HCT116 (cell line): ENCODE measurements around the gene CAP2. TPM values are rescaled to one million over a fixed set of nuclear protein-coding genes. Genes with fewer than 3 reads are reported as not detected.

ENCODE experiments used
- ATAC-seq: fragments of 200-7000 bp; cut with Tn5 transposase; 2 replicates; pipeline ENCODE4 v1.9.1; 2020; ENCODE audit warnings: mild to moderate bottlenecking, moderate library complexity
- BruUV-seq: library from RNA; stranded (reverse); fragments of 400-500 nt; replicated peaks from 2 replicates; lab custom pipeline; 2021; lab: Mats Ljungman, UMichigan
- CTCF ChIA-PET: fragments of 300-600 bp; sonication (Branson Sonifier 250); formaldehyde crosslinking; loops from one replicate; lab custom pipeline; 2021; ENCODE audit warnings: antibody characterized with exemption; lab: Charles Lee
- POLR2A ChIA-PET: fragments of 300-600, 350-600 bp; sonication (Branson Sonifier 250); formaldehyde crosslinking; loops from one replicate; lab custom pipeline; 2021; ENCODE audit warnings: antibody characterized with exemption; lab: Charles Lee
- RAD21 ChIA-PET, 2 experiments: fragments of 300-600 bp; sonication (Branson Sonifier 250); formaldehyde crosslinking; loops; one replicate each; lab custom pipeline; 2023; ENCODE audit warnings: low total read pairs in 2 of 2; ENCODE audit not compliant: uncharacterized antibody in 2 of 2, unreplicated experiment in 2 of 2, low non-redundant PET in 1 of 2; lab: Charles Lee
- DNase-seq: peaks from one replicate; pipeline ENCODE4 v3.0.0-alpha.2; 2010; ENCODE audit warnings: low read depth, low spot score
- H2AFZ ChIP-seq: fragments of 200-600 bp; shearing (Covaris generic), sonication (generic); 2 replicates; pipeline ENCODE4 v1.6.1; 2017; ENCODE audit warnings: low read depth, mixed run types, mixed read lengths, antibody characterized with exemption, low read length; ENCODE audit not compliant: poor library complexity, severe bottlenecking
- H3K27ac ChIP-seq: 2 replicates; pipeline ENCODE4 v1.5.1; 2012; ENCODE audit warnings: low read depth, low read length
- H3K27me3 ChIP-seq: fragments of 200-600 bp; sonication (generic); 2 replicates; pipeline ENCODE4 v1.6.1; 2016; ENCODE audit warnings: mixed run types, low read length, mixed read lengths; ENCODE audit not compliant: insufficient read depth
- H3K36me3 ChIP-seq, 2 experiments: fragments of 200-500 bp in 1 of 2; fragments of 200-600 bp in 1 of 2; sonication (Bioruptor generic) in 1 of 2; sonication (generic) in 1 of 2; 2 replicates each; pipeline versions ENCODE4 v1.5.1 to v1.6.1; 2014 to 2016; ENCODE audit warnings: low read length in 2 of 2, inconsistent platforms in 1 of 2, mixed read lengths in 1 of 2, mixed run types in 1 of 2; ENCODE audit not compliant: insufficient read depth in 2 of 2, control insufficient read depth in 1 of 2
- H3K4me1 ChIP-seq, 2 experiments: fragments of 200-600 bp in 1 of 2; sonication (generic) in 1 of 2; 2 replicates each; pipeline versions ENCODE4 v1.5.1 to v1.6.1; 2012 to 2017; ENCODE audit warnings: low read length in 2 of 2, inconsistent platforms in 1 of 2, mild to moderate bottlenecking in 1 of 2, mixed read lengths in 1 of 2, mixed run types in 1 of 2, moderate library complexity in 1 of 2; ENCODE audit not compliant: insufficient read depth in 2 of 2, control insufficient read depth in 1 of 2
- H3K4me2 ChIP-seq: fragments of 200-600 bp; sonication (generic); 2 replicates; pipeline ENCODE4 v1.6.1; 2017; ENCODE audit warnings: mixed run types, low read length, mixed read lengths
- H3K4me3 ChIP-seq, 2 experiments: fragments of 200-600 bp in 1 of 2; sonication (generic) in 1 of 2; replicated peaks in 1 of 2; 2 replicates each; pipeline ENCODE4 v1.5.1; 2011 to 2016; ENCODE audit warnings: low read length in 2 of 2, control low read depth in 1 of 2, low read depth in 1 of 2, mild to moderate bottlenecking in 1 of 2, mixed read lengths in 1 of 2, mixed run types in 1 of 2
- H3K79me2 ChIP-seq: fragments of 200-600 bp; sonication (generic); 2 replicates; pipeline ENCODE4 v1.6.1; 2017; ENCODE audit warnings: mild to moderate bottlenecking, mixed run types, low read length, moderate library complexity, mixed read lengths; ENCODE audit not compliant: insufficient read depth
- H3K9ac ChIP-seq: fragments of 200-600 bp; sonication (generic); 2 replicates; pipeline ENCODE4 v1.6.1; 2016; ENCODE audit warnings: low read length, mixed read lengths
- H3K9me2 ChIP-seq: fragments of 200-600 bp; sonication (generic), shearing (Covaris generic); 2 replicates; pipeline ENCODE4 v1.6.1; 2017; ENCODE audit warnings: mixed run types, mild to moderate bottlenecking, moderate library complexity; ENCODE audit not compliant: insufficient read depth
- H3K9me3 ChIP-seq, 2 experiments: fragments of 200-500 bp in 1 of 2; fragments of 200-600 bp in 1 of 2; sonication (Bioruptor generic) in 1 of 2; sonication (generic) in 1 of 2; 2 replicates each; pipeline ENCODE4 v1.6.1; 2014 to 2017; ENCODE audit warnings: low read length in 2 of 2, mixed read lengths in 2 of 2, inconsistent platforms in 1 of 2, low read depth in 1 of 2, mild to moderate bottlenecking in 1 of 2, mixed run types in 1 of 2, moderate library complexity in 1 of 2; ENCODE audit not compliant: control insufficient read depth in 1 of 2, insufficient read depth in 1 of 2
- H4K20me1 ChIP-seq: fragments of 200-600 bp; sonication (generic), shearing (Covaris generic); 2 replicates; pipeline ENCODE4 v1.6.1; 2017; ENCODE audit warnings: mixed run types, mild to moderate bottlenecking, moderate library complexity; ENCODE audit not compliant: insufficient read depth
- CBX3 ChIP-seq: IDR thresholded peaks from 2 replicates; pipeline ENCODE4 v1.6.1; 2012; ENCODE audit warnings: low read depth
- CEBPB ChIP-seq: IDR thresholded peaks from 2 replicates; pipeline ENCODE4 v1.6.1; 2012; ENCODE audit warnings: low read depth
- EZH2 ChIP-seq: fragments of 200-600 bp; sonication (generic); IDR thresholded peaks from 2 replicates; pipeline ENCODE4 v1.6.1; 2017; ENCODE audit warnings: antibody characterized with exemption, mixed run types
- EZH2phosphoT487 ChIP-seq: fragments of 200-600 bp; IDR thresholded peaks from 2 replicates; pipeline ENCODE4 v1.6.1; 2018; ENCODE audit warnings: antibody characterized with exemption, borderline replicate concordance
- FOSL1 ChIP-seq: IDR thresholded peaks from 2 replicates; pipeline ENCODE4 v1.6.1; 2012; ENCODE audit warnings: low read depth
- JUND ChIP-seq: IDR thresholded peaks from 2 replicates; pipeline ENCODE4 v1.6.1; 2012
- POLR2A ChIP-seq: IDR thresholded peaks from 2 replicates; pipeline ENCODE4 v1.7.0; 2011; ENCODE audit warnings: borderline replicate concordance; ENCODE audit not compliant: insufficient read depth, insufficient read length; ENCODE audit errors: extremely low read depth
- POLR2AphosphoS5 ChIP-seq: IDR thresholded peaks from 2 replicates; pipeline ENCODE4 v1.6.1; 2011; ENCODE audit warnings: mild to moderate bottlenecking, low read depth, low read length, moderate library complexity
- RAD21 ChIP-seq: IDR thresholded peaks from 2 replicates; pipeline ENCODE4 v1.6.1; 2012; ENCODE audit warnings: low read depth, mild to moderate bottlenecking
- SIN3A ChIP-seq: IDR thresholded peaks from 2 replicates; pipeline ENCODE4 v1.6.1; 2012; ENCODE audit warnings: low read depth
- YY1 ChIP-seq: IDR thresholded peaks from 2 replicates; pipeline ENCODE4 v1.6.1; 2011; ENCODE audit warnings: low read length, low read depth, moderate library complexity, mild to moderate bottlenecking; ENCODE audit not compliant: insufficient replicate concordance; ENCODE audit errors: extremely low read depth
- ZFX ChIP-seq: fragments of 450-650 bp; IDR thresholded peaks from 2 replicates; pipeline ENCODE4 v1.6.1; 2017
- ZNF274 ChIP-seq: fragments of 200-500 bp; sonication (Bioruptor generic); IDR thresholded peaks from 2 replicates; pipeline ENCODE4 v1.6.1; 2014; ENCODE audit warnings: mild to moderate bottlenecking, low read depth, low read length, inconsistent platforms
- intact Hi-C: fragments of 100-400 bp; cut with micrococcal nuclease; formaldehyde crosslinking; loops from 2 replicates; pipeline ENCODE4 v1.10.0; 2022
- total RNA-seq: library from RNA; stranded (reverse); gene quantifications from one replicate; pipeline ENCODE4 v1.2.1, GENCODE V29; 2021; ENCODE audit not compliant: unreplicated experiment
- TF ChIP-seq, protein P1 (sequence below): IDR thresholded peaks from 2 replicates; pipeline ENCODE4 v1.6.1; 2012
- TF ChIP-seq, protein P2 (sequence below): IDR thresholded peaks from 2 replicates; pipeline ENCODE4 v1.6.1; 2012; ENCODE audit warnings: low read depth
- TF ChIP-seq, protein P3 (sequence below), 3 experiments: fragments of 200-600 bp in 1 of 3; sonication (generic) in 1 of 3; IDR thresholded peaks in 2 of 3; conservative IDR thresholded peaks in 1 of 3; 2 replicates each; pipeline ENCODE4 v1.5.1; 2012 to 2017; ENCODE audit warnings: low read depth in 2 of 3, low read length in 2 of 3, antibody characterized with exemption in 1 of 3, borderline replicate concordance in 1 of 3, control low read depth in 1 of 3, mild to moderate bottlenecking in 1 of 3, mixed read lengths in 1 of 3, mixed run types in 1 of 3, moderate library complexity in 1 of 3; ENCODE audit not compliant: insufficient read depth in 1 of 3

CAP2 gene
- total RNA-seq, 1 experiment from 2014 or later: 3.8 TPM

DNA sequence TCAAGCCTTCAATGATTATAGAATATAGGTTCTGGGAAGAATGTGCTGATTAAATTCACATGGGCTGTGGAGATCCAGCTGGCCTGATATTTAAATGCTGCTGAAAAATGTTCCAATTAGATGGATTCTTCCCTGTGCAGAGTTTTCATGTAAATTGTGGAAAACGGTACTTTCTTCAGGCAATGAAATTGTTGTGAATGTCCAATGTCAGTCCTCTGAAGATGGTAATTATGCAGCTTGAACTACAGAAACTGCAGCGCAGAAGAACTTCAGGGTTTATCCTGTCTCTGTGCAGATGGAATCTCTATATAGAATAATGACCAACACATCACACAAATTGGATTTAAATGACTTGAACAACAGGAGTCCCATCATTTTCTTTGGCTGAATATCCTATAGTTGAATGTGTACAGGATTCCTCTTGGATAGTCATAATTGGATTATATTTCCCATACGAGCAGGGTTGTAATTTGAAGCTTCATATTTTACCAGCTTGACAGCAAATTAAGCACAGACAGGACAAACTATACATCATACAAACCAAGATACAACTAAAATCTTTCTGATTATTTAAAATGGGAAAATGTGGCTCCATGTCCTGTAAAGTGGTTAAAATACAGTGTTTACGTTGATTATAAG is 82.3 kb downstream of the CAP2 start:
- H3K27ac ChIP-seq: no peak overlapping the region
- intact Hi-C loops: no loop called here
- no peak overlapping the region for H3K4me3 ChIP-seq
- no peaks in the 10 kb centered on the region for H4K20me1 ChIP-seq
- no peak for DNase-seq
- no peak overlapping the region for H3K9ac ChIP-seq
- ATAC-seq: no peak
- no peaks in the 10 kb centered on the region for H3K4me1 ChIP-seq
- H2AFZ ChIP-seq: no peak overlapping the region
- ChIA-PET RAD21 (no interaction called here), CTCF (no interaction called here), POLR2A (no interaction called here)
- no peak overlapping the region for H3K4me2 ChIP-seq
- no peaks in the 10 kb centered on the region for H3K36me3 ChIP-seq
- TF ChIP-seq RAD21 (no peak), FOSL1 (no peak), YY1 (no peak), EZH2 (no peak), SIN3A (no peak), ZNF274 (no peak), POLR2AphosphoS5 (no peak), ZFX (no peak), EZH2phosphoT487 (no peak), JUND (no peak), CBX3 (no peak)
- TF ChIP-seq, protein P1, sequence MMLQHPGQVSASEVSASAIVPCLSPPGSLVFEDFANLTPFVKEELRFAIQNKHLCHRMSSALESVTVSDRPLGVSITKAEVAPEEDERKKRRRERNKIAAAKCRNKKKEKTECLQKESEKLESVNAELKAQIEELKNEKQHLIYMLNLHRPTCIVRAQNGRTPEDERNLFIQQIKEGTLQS: no peak
- H3K9me3 ChIP-seq: no peaks in the 10 kb centered on the region
- H3K9me2 ChIP-seq: no peaks in the 10 kb centered on the region
- BruUV-seq: no TSS peak
- no peaks in the 10 kb centered on the region for H3K27me3 ChIP-seq
- no peaks in the 10 kb centered on the region for H3K79me2 ChIP-seq

DNA sequence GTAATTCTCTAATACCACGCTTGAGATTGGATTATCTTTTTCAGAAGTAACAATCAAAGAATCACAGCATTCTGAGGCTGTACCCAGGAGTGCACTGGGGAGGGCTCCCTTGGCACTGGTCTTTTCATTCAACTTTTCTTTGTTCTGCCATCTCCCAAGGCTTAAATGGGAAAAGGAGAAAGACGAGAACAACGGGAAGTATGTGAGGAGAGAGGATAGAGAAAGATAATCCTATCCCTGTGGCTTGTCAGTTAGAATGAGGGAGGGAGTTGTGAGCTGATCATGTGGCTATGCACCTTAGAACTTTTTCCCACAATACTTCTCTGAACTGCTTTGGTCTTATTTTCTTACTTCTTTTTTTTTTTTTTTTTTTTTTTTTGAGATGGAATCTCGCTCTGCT is 83.1 kb downstream of the CAP2 start:
- Histone ChIP-seq H3K79me2 (no peaks in the 10 kb centered on the region), H3K9ac (no peak overlapping the region), H3K27me3 (no peaks in the 10 kb centered on the region), H3K9me3 (no peaks in the 10 kb centered on the region), H4K20me1 (no peaks in the 10 kb centered on the region), H3K9me2 (no peaks in the 10 kb centered on the region), H3K4me1 (no peaks in the 10 kb centered on the region), H3K4me2 (no peak overlapping the region), H3K4me3 (no peak overlapping the region), H3K36me3 (no peaks in the 10 kb centered on the region), H3K27ac (no peak overlapping the region), H2AFZ (no peak overlapping the region)
- POLR2A ChIA-PET: no interaction called here
- DNase-seq (no peak), ATAC-seq (no peak)
- intact Hi-C loops: no loop called here
- no TSS peak for BruUV-seq
- RAD21 ChIA-PET: no interaction called here
- CTCF ChIA-PET: no interaction called here
- TF ChIP-seq POLR2A (no peak), POLR2AphosphoS5 (no peak), CEBPB (no peak), YY1 (no peak), RAD21 (no peak), CBX3 (no peak), ZNF274 (no peak)
- TF ChIP-seq, protein P2, sequence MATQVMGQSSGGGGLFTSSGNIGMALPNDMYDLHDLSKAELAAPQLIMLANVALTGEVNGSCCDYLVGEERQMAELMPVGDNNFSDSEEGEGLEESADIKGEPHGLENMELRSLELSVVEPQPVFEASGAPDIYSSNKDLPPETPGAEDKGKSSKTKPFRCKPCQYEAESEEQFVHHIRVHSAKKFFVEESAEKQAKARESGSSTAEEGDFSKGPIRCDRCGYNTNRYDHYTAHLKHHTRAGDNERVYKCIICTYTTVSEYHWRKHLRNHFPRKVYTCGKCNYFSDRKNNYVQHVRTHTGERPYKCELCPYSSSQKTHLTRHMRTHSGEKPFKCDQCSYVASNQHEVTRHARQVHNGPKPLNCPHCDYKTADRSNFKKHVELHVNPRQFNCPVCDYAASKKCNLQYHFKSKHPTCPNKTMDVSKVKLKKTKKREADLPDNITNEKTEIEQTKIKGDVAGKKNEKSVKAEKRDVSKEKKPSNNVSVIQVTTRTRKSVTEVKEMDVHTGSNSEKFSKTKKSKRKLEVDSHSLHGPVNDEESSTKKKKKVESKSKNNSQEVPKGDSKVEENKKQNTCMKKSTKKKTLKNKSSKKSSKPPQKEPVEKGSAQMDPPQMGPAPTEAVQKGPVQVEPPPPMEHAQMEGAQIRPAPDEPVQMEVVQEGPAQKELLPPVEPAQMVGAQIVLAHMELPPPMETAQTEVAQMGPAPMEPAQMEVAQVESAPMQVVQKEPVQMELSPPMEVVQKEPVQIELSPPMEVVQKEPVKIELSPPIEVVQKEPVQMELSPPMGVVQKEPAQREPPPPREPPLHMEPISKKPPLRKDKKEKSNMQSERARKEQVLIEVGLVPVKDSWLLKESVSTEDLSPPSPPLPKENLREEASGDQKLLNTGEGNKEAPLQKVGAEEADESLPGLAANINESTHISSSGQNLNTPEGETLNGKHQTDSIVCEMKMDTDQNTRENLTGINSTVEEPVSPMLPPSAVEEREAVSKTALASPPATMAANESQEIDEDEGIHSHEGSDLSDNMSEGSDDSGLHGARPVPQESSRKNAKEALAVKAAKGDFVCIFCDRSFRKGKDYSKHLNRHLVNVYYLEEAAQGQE: no peak
- TF ChIP-seq, protein P3, sequence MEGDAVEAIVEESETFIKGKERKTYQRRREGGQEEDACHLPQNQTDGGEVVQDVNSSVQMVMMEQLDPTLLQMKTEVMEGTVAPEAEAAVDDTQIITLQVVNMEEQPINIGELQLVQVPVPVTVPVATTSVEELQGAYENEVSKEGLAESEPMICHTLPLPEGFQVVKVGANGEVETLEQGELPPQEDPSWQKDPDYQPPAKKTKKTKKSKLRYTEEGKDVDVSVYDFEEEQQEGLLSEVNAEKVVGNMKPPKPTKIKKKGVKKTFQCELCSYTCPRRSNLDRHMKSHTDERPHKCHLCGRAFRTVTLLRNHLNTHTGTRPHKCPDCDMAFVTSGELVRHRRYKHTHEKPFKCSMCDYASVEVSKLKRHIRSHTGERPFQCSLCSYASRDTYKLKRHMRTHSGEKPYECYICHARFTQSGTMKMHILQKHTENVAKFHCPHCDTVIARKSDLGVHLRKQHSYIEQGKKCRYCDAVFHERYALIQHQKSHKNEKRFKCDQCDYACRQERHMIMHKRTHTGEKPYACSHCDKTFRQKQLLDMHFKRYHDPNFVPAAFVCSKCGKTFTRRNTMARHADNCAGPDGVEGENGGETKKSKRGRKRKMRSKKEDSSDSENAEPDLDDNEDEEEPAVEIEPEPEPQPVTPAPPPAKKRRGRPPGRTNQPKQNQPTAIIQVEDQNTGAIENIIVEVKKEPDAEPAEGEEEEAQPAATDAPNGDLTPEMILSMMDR (IDR thresholded peaks at IDR 0.05 in 2 of 3, conservative IDR thresholded peaks at IDR 0.05 in 1 of 3; ENCODE audit: borderline replicate concordance in 1 of 3, insufficient read depth in 1 of 3, low read depth in 2 of 3, low read length in 2 of 3): no peak
